ENCODE results near the gene RGL3. TPM values are rescaled to one million over a fixed set of nuclear protein-coding genes. Genes with fewer than 3 reads are reported as not detected.
A peak's percentile ranks its signal among the peaks of the same experiment; 100 is the strongest.

The RGL3 gene
- total and polyA plus RNA-seq, 9 of the 15 experiments (the other 6 are each of a cell fraction or from before 2014, with no cell fraction given) = 0.12 to 0.61 (median 0.32) TPM; not detected in 4

DNA sequence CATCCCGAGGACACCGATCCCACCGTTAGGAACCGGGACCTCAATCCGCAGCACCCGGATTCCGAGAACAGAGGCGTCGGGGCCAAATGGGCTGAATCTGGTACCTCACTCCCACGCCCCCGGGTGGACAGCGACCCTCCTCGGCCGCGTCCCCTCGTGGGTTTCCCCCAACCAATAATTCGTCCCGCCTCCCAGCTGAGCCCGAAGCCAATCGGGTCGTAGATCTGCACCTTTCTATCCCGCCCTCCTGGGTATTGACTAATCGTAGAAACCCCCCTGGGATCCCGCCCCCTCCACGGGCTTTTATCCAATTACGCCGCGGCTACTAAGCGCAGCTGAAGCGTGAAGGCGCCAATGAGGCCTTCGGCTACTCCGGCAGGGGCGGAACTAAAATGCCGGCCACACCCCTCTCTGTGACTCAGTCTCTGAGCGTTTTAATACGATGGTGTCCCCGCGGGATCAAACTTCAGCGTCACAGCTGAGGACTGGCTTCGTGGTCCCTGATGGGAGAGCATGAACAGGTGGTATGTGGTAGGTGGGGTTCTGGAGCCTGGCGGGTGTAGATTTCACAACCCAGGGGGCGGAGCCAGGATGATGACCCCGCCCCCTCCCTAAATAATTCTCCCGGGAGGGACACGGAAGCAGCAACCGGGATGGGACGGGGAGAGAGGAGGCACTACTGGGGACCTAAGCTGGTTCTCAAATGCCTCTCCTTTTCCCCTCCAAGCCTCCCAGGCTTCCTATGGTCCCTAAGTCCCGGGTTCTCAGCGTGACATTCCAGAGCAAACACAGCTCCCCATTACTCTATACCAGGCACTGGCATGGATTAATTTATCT is 72.8 kb downstream of the RGL3 start, which contains the start of the genes CCDC159 and TMEM205 (continued):
- TF ChIP-seq SP2 (IDR thresholded peaks at IDR 0.05; ENCODE audit: extremely low read depth, low read depth, low read length, poor library complexity, severe bottlenecking) = peak; percentile 91
- TF ChIP-seq, protein P1, sequence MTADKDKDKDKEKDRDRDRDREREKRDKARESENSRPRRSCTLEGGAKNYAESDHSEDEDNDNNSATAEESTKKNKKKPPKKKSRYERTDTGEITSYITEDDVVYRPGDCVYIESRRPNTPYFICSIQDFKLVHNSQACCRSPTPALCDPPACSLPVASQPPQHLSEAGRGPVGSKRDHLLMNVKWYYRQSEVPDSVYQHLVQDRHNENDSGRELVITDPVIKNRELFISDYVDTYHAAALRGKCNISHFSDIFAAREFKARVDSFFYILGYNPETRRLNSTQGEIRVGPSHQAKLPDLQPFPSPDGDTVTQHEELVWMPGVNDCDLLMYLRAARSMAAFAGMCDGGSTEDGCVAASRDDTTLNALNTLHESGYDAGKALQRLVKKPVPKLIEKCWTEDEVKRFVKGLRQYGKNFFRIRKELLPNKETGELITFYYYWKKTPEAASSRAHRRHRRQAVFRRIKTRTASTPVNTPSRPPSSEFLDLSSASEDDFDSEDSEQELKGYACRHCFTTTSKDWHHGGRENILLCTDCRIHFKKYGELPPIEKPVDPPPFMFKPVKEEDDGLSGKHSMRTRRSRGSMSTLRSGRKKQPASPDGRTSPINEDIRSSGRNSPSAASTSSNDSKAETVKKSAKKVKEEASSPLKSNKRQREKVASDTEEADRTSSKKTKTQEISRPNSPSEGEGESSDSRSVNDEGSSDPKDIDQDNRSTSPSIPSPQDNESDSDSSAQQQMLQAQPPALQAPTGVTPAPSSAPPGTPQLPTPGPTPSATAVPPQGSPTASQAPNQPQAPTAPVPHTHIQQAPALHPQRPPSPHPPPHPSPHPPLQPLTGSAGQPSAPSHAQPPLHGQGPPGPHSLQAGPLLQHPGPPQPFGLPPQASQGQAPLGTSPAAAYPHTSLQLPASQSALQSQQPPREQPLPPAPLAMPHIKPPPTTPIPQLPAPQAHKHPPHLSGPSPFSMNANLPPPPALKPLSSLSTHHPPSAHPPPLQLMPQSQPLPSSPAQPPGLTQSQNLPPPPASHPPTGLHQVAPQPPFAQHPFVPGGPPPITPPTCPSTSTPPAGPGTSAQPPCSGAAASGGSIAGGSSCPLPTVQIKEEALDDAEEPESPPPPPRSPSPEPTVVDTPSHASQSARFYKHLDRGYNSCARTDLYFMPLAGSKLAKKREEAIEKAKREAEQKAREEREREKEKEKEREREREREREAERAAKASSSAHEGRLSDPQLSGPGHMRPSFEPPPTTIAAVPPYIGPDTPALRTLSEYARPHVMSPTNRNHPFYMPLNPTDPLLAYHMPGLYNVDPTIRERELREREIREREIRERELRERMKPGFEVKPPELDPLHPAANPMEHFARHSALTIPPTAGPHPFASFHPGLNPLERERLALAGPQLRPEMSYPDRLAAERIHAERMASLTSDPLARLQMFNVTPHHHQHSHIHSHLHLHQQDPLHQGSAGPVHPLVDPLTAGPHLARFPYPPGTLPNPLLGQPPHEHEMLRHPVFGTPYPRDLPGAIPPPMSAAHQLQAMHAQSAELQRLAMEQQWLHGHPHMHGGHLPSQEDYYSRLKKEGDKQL (CRISPR knock-in tag; IDR thresholded peaks at IDR 0.05; ENCODE audit: borderline replicate concordance) = no peak
- TF ChIP-seq, protein P2, sequence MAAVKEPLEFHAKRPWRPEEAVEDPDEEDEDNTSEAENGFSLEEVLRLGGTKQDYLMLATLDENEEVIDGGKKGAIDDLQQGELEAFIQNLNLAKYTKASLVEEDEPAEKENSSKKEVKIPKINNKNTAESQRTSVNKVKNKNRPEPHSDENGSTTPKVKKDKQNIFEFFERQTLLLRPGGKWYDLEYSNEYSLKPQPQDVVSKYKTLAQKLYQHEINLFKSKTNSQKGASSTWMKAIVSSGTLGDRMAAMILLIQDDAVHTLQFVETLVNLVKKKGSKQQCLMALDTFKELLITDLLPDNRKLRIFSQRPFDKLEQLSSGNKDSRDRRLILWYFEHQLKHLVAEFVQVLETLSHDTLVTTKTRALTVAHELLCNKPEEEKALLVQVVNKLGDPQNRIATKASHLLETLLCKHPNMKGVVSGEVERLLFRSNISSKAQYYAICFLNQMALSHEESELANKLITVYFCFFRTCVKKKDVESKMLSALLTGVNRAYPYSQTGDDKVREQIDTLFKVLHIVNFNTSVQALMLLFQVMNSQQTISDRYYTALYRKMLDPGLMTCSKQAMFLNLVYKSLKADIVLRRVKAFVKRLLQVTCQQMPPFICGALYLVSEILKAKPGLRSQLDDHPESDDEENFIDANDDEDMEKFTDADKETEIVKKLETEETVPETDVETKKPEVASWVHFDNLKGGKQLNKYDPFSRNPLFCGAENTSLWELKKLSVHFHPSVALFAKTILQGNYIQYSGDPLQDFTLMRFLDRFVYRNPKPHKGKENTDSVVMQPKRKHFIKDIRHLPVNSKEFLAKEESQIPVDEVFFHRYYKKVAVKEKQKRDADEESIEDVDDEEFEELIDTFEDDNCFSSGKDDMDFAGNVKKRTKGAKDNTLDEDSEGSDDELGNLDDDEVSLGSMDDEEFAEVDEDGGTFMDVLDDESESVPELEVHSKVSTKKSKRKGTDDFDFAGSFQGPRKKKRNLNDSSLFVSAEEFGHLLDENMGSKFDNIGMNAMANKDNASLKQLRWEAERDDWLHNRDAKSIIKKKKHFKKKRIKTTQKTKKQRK (IDR thresholded peaks at IDR 0.05; ENCODE audit: borderline replicate concordance, low read depth, low read length) = peak; percentile 95
- TF ChIP-seq TEAD4 (IDR thresholded peaks at IDR 0.05; ENCODE audit: low read length) = peak; percentile 41; the same call in 1 of the 2 replicates
- no peak for TF ChIP-seq TEAD4 (CRISPR knock-in tag; IDR thresholded peaks at IDR 0.05; ENCODE audit: borderline replicate concordance)
- TF ChIP-seq CEBPG (CRISPR knock-in tag; IDR thresholded peaks at IDR 0.05) = peak; percentile 81
- peak; percentile 86 to 92 for TF ChIP-seq CEBPG (tag; conservative IDR thresholded peaks at IDR 0.05 in 1 of 2, IDR thresholded peaks at IDR 0.05 in 1 of 2)
- peak; percentile 49 to 65; a peak in 3 of 4 replicates for TF ChIP-seq FOXK2 (conservative IDR thresholded peaks at IDR 0.05 in 1 of 2, IDR thresholded peaks at IDR 0.05 in 1 of 2; ENCODE audit: low read depth in 2 of 2)
- peak; percentile 83 for TF ChIP-seq ZBTB7A (IDR thresholded peaks at IDR 0.05; ENCODE audit: borderline replicate concordance, control insufficient read depth, low read depth, low read length)
- TF ChIP-seq SOX6 (IDR thresholded peaks at IDR 0.05) = no peak
- TF ChIP-seq POLR2G (IDR thresholded peaks at IDR 0.05; ENCODE audit: low read depth, low read length) = peak; percentile 46; the same call in 1 of the 2 replicates
- peak; percentile 26; the same call in 1 of the 2 replicates for TF ChIP-seq EP400 (IDR thresholded peaks at IDR 0.05)
- TF ChIP-seq, protein P3, sequence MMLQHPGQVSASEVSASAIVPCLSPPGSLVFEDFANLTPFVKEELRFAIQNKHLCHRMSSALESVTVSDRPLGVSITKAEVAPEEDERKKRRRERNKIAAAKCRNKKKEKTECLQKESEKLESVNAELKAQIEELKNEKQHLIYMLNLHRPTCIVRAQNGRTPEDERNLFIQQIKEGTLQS (IDR thresholded peaks at IDR 0.05) = peak; percentile 80
- TF ChIP-seq, protein P3 (CRISPR knock-in tag; conservative IDR thresholded peaks at IDR 0.05) = no peak
- TF ChIP-seq KDM2B (CRISPR knock-in tag; IDR thresholded peaks at IDR 0.05) = no peak; the same call in 1 of the 2 replicates
- no peak for TF ChIP-seq GATAD2A (IDR thresholded peaks at IDR 0.05)
- TF ChIP-seq NBN (IDR thresholded peaks at IDR 0.05; ENCODE audit: low read depth) = no peak
- no peak for TF ChIP-seq NCOR1 (IDR thresholded peaks at IDR 0.05)
